ENCODE results near the gene GPR17.

The GPR17 gene

GRCh38 chr2:127642706-127643438 lies 3.1 kb upstream of the GPR17 start:
- DNase-seq: no peak

GRCh38 chr2:127643439-127644065 lies 2.4 kb upstream of the GPR17 start:
- DNase-seq: no peak

GRCh38 chr2:127644066-127645025 lies 1.6 kb upstream of the GPR17 start:
- DNase-seq: no peak

GRCh38 chr2:127645026-127645394 lies 943 bp upstream of the GPR17 start:
- DNase-seq: no peak

- DNase-seq: no peak
Observed at GRCh38 chr2:127646487-127647241, 711 bp downstream of the GPR17 start.

- DNase-seq: no peak
Observed at GRCh38 chr2:127647242-127648190, 1.6 kb downstream of the GPR17 start.

- DNase-seq: no peak
Observed at GRCh38 chr2:127648321-127648720, 2.4 kb downstream of the GPR17 start.

- no peak for DNase-seq
Observed at GRCh38 chr2:127649100-127649611, 3.2 kb downstream of the GPR17 start.

GRCh38 chr2:127649684-127650040 lies 3.7 kb downstream of the GPR17 start:
- DNase-seq: peak; percentile 81

- DNase-seq: no peak
Observed at GRCh38 chr2:127650041-127650784, 4.3 kb downstream of the GPR17 start.

GRCh38 chr2:127650785-127651380 lies 4.9 kb downstream of the GPR17 start:
- no peak for DNase-seq

GRCh38 chr2:127651381-127651809 lies 5.4 kb downstream of the GPR17 start:
- DNase-seq: no peak

GRCh38 chr2:127651971-127652550 lies 6.1 kb downstream of the GPR17 start:
- DNase-seq: no peak

GRCh38 chr2:127652786-127653357 lies 6.9 kb downstream of the GPR17 start:
- DNase-seq: no peak

GRCh38 chr2:127653421-127654083 lies 7.6 kb downstream of the GPR17 start:
- no peak for DNase-seq

GRCh38 chr2:127654084-127654837 lies 8.3 kb downstream of the GPR17 start:
- DNase-seq: no peak

GRCh38 chr2:127654838-127655175 lies 8.9 kb downstream of the GPR17 start:
- no peak for DNase-seq
